ENCODE data around the gene FEZ2.

DNA sequence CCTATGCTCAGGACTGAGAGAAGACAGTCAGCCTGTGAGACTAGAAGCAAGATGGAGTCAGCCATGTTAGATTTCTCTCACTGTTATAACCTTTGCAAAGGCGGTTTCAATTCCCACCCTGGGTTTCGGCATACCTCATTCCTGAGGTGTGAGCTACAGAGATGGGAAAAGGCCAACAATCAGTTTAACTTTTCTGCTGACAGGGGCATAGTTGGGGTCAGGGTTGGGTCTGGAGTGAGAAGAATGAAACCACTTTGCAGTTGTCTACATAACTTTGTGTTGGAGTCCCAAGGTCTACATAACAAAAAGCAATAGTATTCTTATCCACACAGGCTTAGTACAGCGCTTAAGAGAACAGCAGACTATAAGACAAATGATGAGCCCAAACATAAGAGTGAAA lies 28.1 kb upstream of the FEZ2 start:
- no peak for TF ChIP-seq POLR2AphosphoS5 (IDR thresholded peaks at IDR 0.05; ENCODE audit: low read depth, low read length)
- no peak for TF ChIP-seq CBX5 (IDR thresholded peaks at IDR 0.05; ENCODE audit: low read depth, low read length)
- TF ChIP-seq CEBPB (IDR thresholded peaks at IDR 0.05; ENCODE audit: low read depth, low read length): no peak
- TF ChIP-seq, protein P1, sequence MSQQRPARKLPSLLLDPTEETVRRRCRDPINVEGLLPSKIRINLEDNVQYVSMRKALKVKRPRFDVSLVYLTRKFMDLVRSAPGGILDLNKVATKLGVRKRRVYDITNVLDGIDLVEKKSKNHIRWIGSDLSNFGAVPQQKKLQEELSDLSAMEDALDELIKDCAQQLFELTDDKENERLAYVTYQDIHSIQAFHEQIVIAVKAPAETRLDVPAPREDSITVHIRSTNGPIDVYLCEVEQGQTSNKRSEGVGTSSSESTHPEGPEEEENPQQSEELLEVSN (IDR thresholded peaks at IDR 0.05): no peak
- TF ChIP-seq, protein P2, sequence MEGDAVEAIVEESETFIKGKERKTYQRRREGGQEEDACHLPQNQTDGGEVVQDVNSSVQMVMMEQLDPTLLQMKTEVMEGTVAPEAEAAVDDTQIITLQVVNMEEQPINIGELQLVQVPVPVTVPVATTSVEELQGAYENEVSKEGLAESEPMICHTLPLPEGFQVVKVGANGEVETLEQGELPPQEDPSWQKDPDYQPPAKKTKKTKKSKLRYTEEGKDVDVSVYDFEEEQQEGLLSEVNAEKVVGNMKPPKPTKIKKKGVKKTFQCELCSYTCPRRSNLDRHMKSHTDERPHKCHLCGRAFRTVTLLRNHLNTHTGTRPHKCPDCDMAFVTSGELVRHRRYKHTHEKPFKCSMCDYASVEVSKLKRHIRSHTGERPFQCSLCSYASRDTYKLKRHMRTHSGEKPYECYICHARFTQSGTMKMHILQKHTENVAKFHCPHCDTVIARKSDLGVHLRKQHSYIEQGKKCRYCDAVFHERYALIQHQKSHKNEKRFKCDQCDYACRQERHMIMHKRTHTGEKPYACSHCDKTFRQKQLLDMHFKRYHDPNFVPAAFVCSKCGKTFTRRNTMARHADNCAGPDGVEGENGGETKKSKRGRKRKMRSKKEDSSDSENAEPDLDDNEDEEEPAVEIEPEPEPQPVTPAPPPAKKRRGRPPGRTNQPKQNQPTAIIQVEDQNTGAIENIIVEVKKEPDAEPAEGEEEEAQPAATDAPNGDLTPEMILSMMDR (IDR thresholded peaks at IDR 0.05; ENCODE audit: control extremely low read depth in 1 of 3, insufficient read depth in 1 of 3, low read depth in 1 of 3, low read length in 3 of 3): no peak
